ENCODE results near the gene UBN2. TPM values are rescaled to one million over a fixed set of nuclear protein-coding genes. Genes with fewer than 3 reads are reported as not detected.

The UBN2 gene
- 10 to 100 TPM in 3 of 4 donors, 1 to 10 TPM in 1; 9.1 to 18.5 (median 12.5) TPM for total RNA-seq

- 0% methylated on average over 14 of the region's 63 CpGs; no CpG with 5 or more reads in 1 of the 2 donors for WGBS, 2 donors (ENCODE audit: low coverage in 1 of 2)
- ATAC-seq, result peak; percentile 98
- no peaks in the 10 kb centered on the region for H3K36me3 ChIP-seq
- peaks cover 2% of the 10 kb centered on the region for H3K27me3 ChIP-seq
- peak within 1 kb of the TSS; percentile 71 to 92 for H3K4me3 ChIP-seq
- no peak for TF ChIP-seq CTCF (IDR thresholded peaks at IDR 0.05)
- peak; percentile 44 for TF ChIP-seq POLR2AphosphoS5 (IDR thresholded peaks at IDR 0.05)
- TF ChIP-seq POLR2A (IDR thresholded peaks at IDR 0.05), result peak; percentile 21 to 42
- TF ChIP-seq EP300 (IDR thresholded peaks at IDR 0.05), result no peak
- peaks cover 0 to 41% (median 4%) of the 10 kb centered on the region in 3 donors for H3K4me1 ChIP-seq
- no peaks in the 10 kb centered on the region for H3K9me3 ChIP-seq
- peak within 1 kb of the TSS; percentile 81 to 99 (median 98) for H3K27ac ChIP-seq
These were observed at the start of gene UBN2 for GRCh38 chr7:139230774-139231512. UBN2 (plus strand) TSS chr7:139231237; CDS start chr7:139231485, 248 bp downstream.

- no peak for ATAC-seq
- Histone ChIP-seq H3K4me3 (no peak overlapping the region), H3K36me3 (peaks cover 0 to 62% of the 10 kb centered on the region in 2 donors), H3K27ac (no peak overlapping the region), H3K9me3 (no peaks in the 10 kb centered on the region), H3K4me1 (no peaks in the 10 kb centered on the region), H3K27me3 (no peaks in the 10 kb centered on the region)
- 94 to 95% methylated on average over 2 of the region's 2 CpGs for WGBS, 2 donors (ENCODE audit: low coverage in 1 of 2)
- TF ChIP-seq EP300 (IDR thresholded peaks at IDR 0.05), result no peak
- no peak for TF ChIP-seq CTCF (IDR thresholded peaks at IDR 0.05)
- no peak for TF ChIP-seq POLR2AphosphoS5 (IDR thresholded peaks at IDR 0.05)
- no peak for TF ChIP-seq POLR2A (IDR thresholded peaks at IDR 0.05)
These were observed 49.6 kb upstream of the UBN2 start for GRCh38 chr7:139181404-139181803.

- Histone ChIP-seq H3K27ac (no peak overlapping the region), H3K4me3 (no peak overlapping the region), H3K4me1 (no peaks in the 10 kb centered on the region), H3K36me3 (peaks cover 0 to 65% of the 10 kb centered on the region in 2 donors), H3K27me3 (no peaks in the 10 kb centered on the region), H3K9me3 (no peaks in the 10 kb centered on the region)
- ATAC-seq, result no peak
- 33 to 38% methylated on average over 1 of the region's 1 CpG for WGBS, 2 donors (ENCODE audit: low coverage in 1 of 2)
- TF ChIP-seq EP300 (IDR thresholded peaks at IDR 0.05) (no peak), POLR2A (IDR thresholded peaks at IDR 0.05) (no peak), POLR2AphosphoS5 (IDR thresholded peaks at IDR 0.05) (no peak), CTCF (IDR thresholded peaks at IDR 0.05) (no peak)
These were observed 48.7 kb upstream of the UBN2 start for GRCh38 chr7:139182363-139182762.

- TF ChIP-seq CTCF (IDR thresholded peaks at IDR 0.05), result no peak
- no peak for TF ChIP-seq EP300 (IDR thresholded peaks at IDR 0.05)
- no peak for TF ChIP-seq POLR2A (IDR thresholded peaks at IDR 0.05)
- TF ChIP-seq POLR2AphosphoS5 (IDR thresholded peaks at IDR 0.05), result no peak
- 44 to 49% methylated on average over 2 of the region's 2 CpGs for WGBS, 2 donors (ENCODE audit: low coverage in 1 of 2)
- peaks cover 0 to 69% of the 10 kb centered on the region in 2 donors for H3K36me3 ChIP-seq
- ATAC-seq, result no peak
- H3K9me3 ChIP-seq, result no peaks in the 10 kb centered on the region
- no peak overlapping the region for H3K4me3 ChIP-seq
- H3K4me1 ChIP-seq, result no peaks in the 10 kb centered on the region
- no peaks in the 10 kb centered on the region for H3K27me3 ChIP-seq
- no peak overlapping the region for H3K27ac ChIP-seq
These were observed 47.8 kb upstream of the UBN2 start for GRCh38 chr7:139183251-139183650.

- no peaks in the 10 kb centered on the region for H3K9me3 ChIP-seq
- ATAC-seq, result no peak
- WGBS, 2 donors (ENCODE audit: low coverage in 1 of 2), result 74 to 93% methylated on average over 3 to 7 of the region's 7 CpGs
- no peaks in the 10 kb centered on the region for H3K27me3 ChIP-seq
- no peak overlapping the region for H3K4me3 ChIP-seq
- peaks cover 0 to 71% of the 10 kb centered on the region in 2 donors for H3K36me3 ChIP-seq
- no peaks in the 10 kb centered on the region for H3K4me1 ChIP-seq
- no peak for TF ChIP-seq POLR2AphosphoS5 (IDR thresholded peaks at IDR 0.05)
- TF ChIP-seq POLR2A (IDR thresholded peaks at IDR 0.05), result no peak
- TF ChIP-seq CTCF (IDR thresholded peaks at IDR 0.05), result no peak
- no peak for TF ChIP-seq EP300 (IDR thresholded peaks at IDR 0.05)
- H3K27ac ChIP-seq, result no peak overlapping the region
These were observed 47.1 kb upstream of the UBN2 start for GRCh38 chr7:139183878-139184338.
